ENCODE results near the gene GBF1. TPM values are rescaled to one million over a fixed set of nuclear protein-coding genes. Genes with fewer than 3 reads are reported as not detected.

GBF1 gene
- total and polyA plus RNA-seq, 2 of the 13 experiments (the other 11 are each of a cell fraction or from before 2014, with no cell fraction given) = 17.1 to 21.9 TPM

GRCh38 chr10:102241444-102242117 lies 3.8 kb upstream of the GBF1 start, which contains the start of gene PITX3 (continued):
- TF ChIP-seq AGO1 (IDR thresholded peaks at IDR 0.05; ENCODE audit: low read depth, low read length, poor library complexity, severe bottlenecking) (no peak), TEAD2 (CRISPR knock-in tag; IDR thresholded peaks at IDR 0.05) (no peak), MXD3 (CRISPR knock-in tag; IDR thresholded peaks at IDR 0.05) (peak; percentile 49; the same call in 1 of the 2 replicates), HIC2 (CRISPR knock-in tag; IDR thresholded peaks at IDR 0.05; ENCODE audit: low read depth) (no peak), ZFP36L2 (CRISPR knock-in tag; IDR thresholded peaks at IDR 0.05) (no peak), ZNF691 (CRISPR knock-in tag; IDR thresholded peaks at IDR 0.05; ENCODE audit: borderline replicate concordance, low read depth) (0 out of 2 replicates have a peak, but pooled peaks have one; percentile 25), ZNF557 (CRISPR knock-in tag; IDR thresholded peaks at IDR 0.05) (no peak), KLF12 (CRISPR knock-in tag; IDR thresholded peaks at IDR 0.05; ENCODE audit: borderline replicate concordance) (peak; percentile 47; the same call in 1 of the 2 replicates), ZNF501 (CRISPR knock-in tag; IDR thresholded peaks at IDR 0.05) (peak; percentile 61; the same call in 1 of the 2 replicates), ZNF335 (CRISPR knock-in tag; IDR thresholded peaks at IDR 0.05) (no peak), ZFP91 (CRISPR knock-in tag; IDR thresholded peaks at IDR 0.05; ENCODE audit: borderline replicate concordance) (peak; percentile 74; the same call in 1 of the 2 replicates), ZNF607 (CRISPR knock-in tag; IDR thresholded peaks at IDR 0.05; ENCODE audit: borderline replicate concordance) (peak; percentile 20; the same call in 1 of the 2 replicates)
- TF ChIP-seq, protein P1, sequence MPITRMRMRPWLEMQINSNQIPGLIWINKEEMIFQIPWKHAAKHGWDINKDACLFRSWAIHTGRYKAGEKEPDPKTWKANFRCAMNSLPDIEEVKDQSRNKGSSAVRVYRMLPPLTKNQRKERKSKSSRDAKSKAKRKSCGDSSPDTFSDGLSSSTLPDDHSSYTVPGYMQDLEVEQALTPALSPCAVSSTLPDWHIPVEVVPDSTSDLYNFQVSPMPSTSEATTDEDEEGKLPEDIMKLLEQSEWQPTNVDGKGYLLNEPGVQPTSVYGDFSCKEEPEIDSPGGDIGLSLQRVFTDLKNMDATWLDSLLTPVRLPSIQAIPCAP (CRISPR knock-in tag; IDR thresholded peaks at IDR 0.05; ENCODE audit: low read depth) = no peak
- TF ChIP-seq, protein P2, sequence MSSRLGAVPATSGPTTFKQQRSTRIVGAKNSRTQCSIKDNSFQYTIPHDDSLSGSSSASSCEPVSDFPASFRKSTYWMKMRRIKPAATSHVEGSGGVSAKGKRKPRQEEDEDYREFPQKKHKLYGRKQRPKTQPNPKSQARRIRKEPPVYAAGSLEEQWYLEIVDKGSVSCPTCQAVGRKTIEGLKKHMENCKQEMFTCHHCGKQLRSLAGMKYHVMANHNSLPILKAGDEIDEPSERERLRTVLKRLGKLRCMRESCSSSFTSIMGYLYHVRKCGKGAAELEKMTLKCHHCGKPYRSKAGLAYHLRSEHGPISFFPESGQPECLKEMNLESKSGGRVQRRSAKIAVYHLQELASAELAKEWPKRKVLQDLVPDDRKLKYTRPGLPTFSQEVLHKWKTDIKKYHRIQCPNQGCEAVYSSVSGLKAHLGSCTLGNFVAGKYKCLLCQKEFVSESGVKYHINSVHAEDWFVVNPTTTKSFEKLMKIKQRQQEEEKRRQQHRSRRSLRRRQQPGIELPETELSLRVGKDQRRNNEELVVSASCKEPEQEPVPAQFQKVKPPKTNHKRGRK (CRISPR knock-in tag; IDR thresholded peaks at IDR 0.05) = peak; percentile 78; the same call in 1 of the 2 replicates
- TF ChIP-seq, protein P3, sequence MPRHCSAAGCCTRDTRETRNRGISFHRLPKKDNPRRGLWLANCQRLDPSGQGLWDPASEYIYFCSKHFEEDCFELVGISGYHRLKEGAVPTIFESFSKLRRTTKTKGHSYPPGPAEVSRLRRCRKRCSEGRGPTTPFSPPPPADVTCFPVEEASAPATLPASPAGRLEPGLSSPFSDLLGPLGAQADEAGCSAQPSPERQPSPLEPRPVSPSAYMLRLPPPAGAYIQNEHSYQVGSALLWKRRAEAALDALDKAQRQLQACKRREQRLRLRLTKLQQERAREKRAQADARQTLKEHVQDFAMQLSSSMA (CRISPR knock-in tag; IDR thresholded peaks at IDR 0.05) = peak; percentile 75; the same call in 1 of the 2 replicates
- TF ChIP-seq, protein P4, sequence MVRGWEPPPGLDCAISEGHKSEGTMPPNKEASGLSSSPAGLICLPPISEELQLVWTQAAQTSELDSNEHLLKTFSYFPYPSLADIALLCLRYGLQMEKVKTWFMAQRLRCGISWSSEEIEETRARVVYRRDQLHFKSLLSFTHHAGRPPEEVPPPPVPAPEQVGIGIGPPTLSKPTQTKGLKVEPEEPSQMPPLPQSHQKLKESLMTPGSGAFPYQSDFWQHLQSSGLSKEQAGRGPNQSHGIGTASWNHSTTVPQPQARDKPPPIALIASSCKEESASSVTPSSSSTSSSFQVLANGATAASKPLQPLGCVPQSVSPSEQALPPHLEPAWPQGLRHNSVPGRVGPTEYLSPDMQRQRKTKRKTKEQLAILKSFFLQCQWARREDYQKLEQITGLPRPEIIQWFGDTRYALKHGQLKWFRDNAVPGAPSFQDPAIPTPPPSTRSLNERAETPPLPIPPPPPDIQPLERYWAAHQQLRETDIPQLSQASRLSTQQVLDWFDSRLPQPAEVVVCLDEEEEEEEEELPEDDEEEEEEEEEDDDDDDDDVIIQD (CRISPR knock-in tag; IDR thresholded peaks at IDR 0.05; ENCODE audit: low read depth) = peak; percentile 48; the same call in 1 of the 2 replicates
